ENCODE data around the gene CDKN2B. TPM values are rescaled to one million over a fixed set of nuclear protein-coding genes. Genes with fewer than 3 reads are reported as not detected.
"Not testable (repeated sequence)": the region's sequence is repeated elsewhere in the genome, so short reads cannot be mapped to it uniquely, and the experiment has no call there.

CDKN2B gene
- total and polyA plus RNA-seq, 2 of the 13 experiments (the other 11 are each of a cell fraction or from before 2014, with no cell fraction given), result 1.4 to 1.5 TPM

GRCh38 chr9:21964925-21965385 is 44.1 kb downstream of the CDKN2B start (continued):
- TF ChIP-seq THAP9 (CRISPR knock-in tag; IDR thresholded peaks at IDR 0.05; ENCODE audit: borderline replicate concordance) (no peak), ATM (IDR thresholded peaks at IDR 0.05; ENCODE audit: borderline replicate concordance) (no peak), ZNF614 (CRISPR knock-in tag; IDR thresholded peaks at IDR 0.05; ENCODE audit: borderline replicate concordance) (no peak; the same call in 1 of the 2 replicates), GTF3A (CRISPR knock-in tag; conservative IDR thresholded peaks at IDR 0.05) (no peak), CCDC6 (CRISPR knock-in tag; IDR thresholded peaks at IDR 0.05) (no peak), GABPB1 (CRISPR knock-in tag; IDR thresholded peaks at IDR 0.05) (0 out of 2 replicates have a peak, but pooled peaks have one; percentile 6)

- peaks cover 12% of the 10 kb centered on the region for H3K4me1 ChIP-seq (ENCODE audit: insufficient read depth, low read length)
- H3K27me3 ChIP-seq (ENCODE audit: control insufficient read depth in 1 of 2, insufficient read depth in 2 of 2, low read length in 2 of 2), result peaks cover 5 to 15% of the 10 kb centered on the region in 2 experiments; a peak in 3 of 5 replicates
- H3K9ac ChIP-seq (ENCODE audit: insufficient read depth, low read depth, low read length), result no peak overlapping the region
- H3K9me3 ChIP-seq (ENCODE audit: low read length), result no peaks in the 10 kb centered on the region
- H3K4me2 ChIP-seq (ENCODE audit: low read depth, low read length), result no peak overlapping the region
- no TSS peak for BruUV-seq (replicated peaks)
- no peak overlapping the region for H2AFZ ChIP-seq (ENCODE audit: low read length)
- H3K4me3 ChIP-seq (replicated peaks in 1 of 3; ENCODE audit: insufficient read depth in 1 of 3, low read depth in 2 of 3, low read length in 3 of 3), result no peak overlapping the region
- no peaks in the 10 kb centered on the region for H4K20me1 ChIP-seq (ENCODE audit: insufficient read depth, low read length)
- WGBS (ENCODE audit: low lambda C conversion rate), result 49% methylated on average over 2 of the region's 2 CpGs
- TF ChIP-seq SALL1 (CRISPR knock-in tag; IDR thresholded peaks at IDR 0.05) (no peak), CEBPB (IDR thresholded peaks at IDR 0.05; ENCODE audit: borderline replicate concordance, low read depth, low read length) (peak; percentile 42)
- POLR2A ChIA-PET, result no interaction called here
- in situ Hi-C loops (cut with HindIII; ENCODE audit: extremely low pct_ligation_motif_present, low pct_unique_long_range_greater_than_20kb), result no loop called here
- H3K36me3 ChIP-seq (replicated peaks in 1 of 2; ENCODE audit: control insufficient read depth in 1 of 2, insufficient read depth in 2 of 2, low read length in 2 of 2), result no peaks in the 10 kb centered on the region
- DNase-seq (ENCODE audit: low spot score), result no peak
- CTCF ChIA-PET (ENCODE audit: low intra/inter-chr PET ratio, low total read pairs), result no interaction called here
- intact Hi-C loops (cut with micrococcal nuclease; ENCODE audit: unreplicated experiment), result no loop called here
- no peak overlapping the region for H3K27ac ChIP-seq (ENCODE audit: extremely low read length, insufficient read depth, low read length)
- H3K79me2 ChIP-seq (ENCODE audit: insufficient read depth, low read length), result no peaks in the 10 kb centered on the region
- no peak for FAIRE-seq
- ATAC-seq, result no peak
These were observed 47.5 kb downstream of the CDKN2B start for GRCh38 chr9:21961569-21961968.

- ATAC-seq; H3K9me3 ChIP-seq (ENCODE audit: low read length); FAIRE-seq; DNase-seq (ENCODE audit: low spot score); POLR2A ChIA-PET; H2AFZ ChIP-seq (ENCODE audit: low read length); H3K79me2 ChIP-seq (ENCODE audit: insufficient read depth, low read length); H3K4me1 ChIP-seq (ENCODE audit: insufficient read depth, low read length); intact Hi-C loops (cut with micrococcal nuclease; ENCODE audit: unreplicated experiment); H3K4me3 ChIP-seq (replicated peaks in 1 of 3; ENCODE audit: insufficient read depth in 1 of 3, low read depth in 2 of 3, low read length in 3 of 3); H3K36me3 ChIP-seq (replicated peaks in 1 of 2; ENCODE audit: control insufficient read depth in 1 of 2, insufficient read depth in 2 of 2, low read length in 2 of 2); in situ Hi-C loops (cut with HindIII; ENCODE audit: extremely low pct_ligation_motif_present, low pct_unique_long_range_greater_than_20kb); CTCF ChIA-PET (ENCODE audit: low intra/inter-chr PET ratio, low total read pairs); H3K27ac ChIP-seq (ENCODE audit: extremely low read length, insufficient read depth, low read length); H3K9ac ChIP-seq (ENCODE audit: insufficient read depth, low read depth, low read length); H3K27me3 ChIP-seq (ENCODE audit: control insufficient read depth in 1 of 2, insufficient read depth in 2 of 2, low read length in 2 of 2); H4K20me1 ChIP-seq (ENCODE audit: insufficient read depth, low read length); BruUV-seq (replicated peaks); H3K4me2 ChIP-seq (ENCODE audit: low read depth, low read length): not testable (repeated sequence)
- 84% methylated on average over 8 of the region's 33 CpGs for WGBS (ENCODE audit: low lambda C conversion rate)
These were observed 49.8 kb downstream of the CDKN2B start for GRCh38 chr9:21959268-21959667.
